ENCODE measurements around the gene TYRO3. TPM values are rescaled to one million over a fixed set of nuclear protein-coding genes. Genes with fewer than 3 reads are reported as not detected.

Gene TYRO3
- total RNA-seq, 1 donor = 20.2 TPM

DNA sequence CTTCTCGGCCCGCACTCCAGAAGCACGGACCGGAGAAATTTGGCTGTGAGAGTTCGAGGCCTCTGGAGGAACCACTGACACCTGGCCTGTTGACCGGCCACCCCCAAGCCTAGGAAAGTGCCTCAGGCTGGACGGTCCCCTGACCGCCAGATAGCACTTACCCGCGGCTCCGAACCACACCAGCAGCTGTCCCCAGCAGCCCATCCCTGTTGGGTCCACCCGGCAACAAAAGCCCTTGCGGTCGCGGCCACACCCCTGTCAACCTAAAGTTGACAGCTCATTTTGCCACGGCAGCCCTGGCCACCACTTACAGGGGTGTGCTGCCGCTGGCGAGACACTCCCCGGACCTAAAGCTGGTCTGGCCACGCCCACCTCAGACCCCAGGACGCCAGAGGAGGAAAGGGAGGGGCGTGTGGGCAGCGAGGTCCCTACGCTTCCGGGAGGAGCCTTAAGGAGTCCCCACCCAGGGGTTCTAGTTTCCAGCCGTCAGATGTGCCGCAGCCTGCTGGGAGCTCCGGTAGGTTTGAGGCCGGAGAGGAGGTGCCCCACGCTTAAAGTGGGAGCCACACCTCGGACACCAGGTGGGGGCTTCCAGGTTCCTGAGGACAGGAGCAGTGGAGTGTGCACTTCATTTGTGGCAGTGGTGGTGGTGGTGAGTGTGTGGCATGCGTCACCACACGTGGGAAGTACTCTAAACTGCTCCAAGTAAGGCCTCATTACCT lies 45.3 kb upstream of the TYRO3 start, which contains the start of gene LTK:
Gene LTK, minus strand, starts transcription at position 322 of the 722 bp plus-strand sequence. Its CDS starts 118 bp downstream, at position 204.
- TF ChIP-seq, protein P1, sequence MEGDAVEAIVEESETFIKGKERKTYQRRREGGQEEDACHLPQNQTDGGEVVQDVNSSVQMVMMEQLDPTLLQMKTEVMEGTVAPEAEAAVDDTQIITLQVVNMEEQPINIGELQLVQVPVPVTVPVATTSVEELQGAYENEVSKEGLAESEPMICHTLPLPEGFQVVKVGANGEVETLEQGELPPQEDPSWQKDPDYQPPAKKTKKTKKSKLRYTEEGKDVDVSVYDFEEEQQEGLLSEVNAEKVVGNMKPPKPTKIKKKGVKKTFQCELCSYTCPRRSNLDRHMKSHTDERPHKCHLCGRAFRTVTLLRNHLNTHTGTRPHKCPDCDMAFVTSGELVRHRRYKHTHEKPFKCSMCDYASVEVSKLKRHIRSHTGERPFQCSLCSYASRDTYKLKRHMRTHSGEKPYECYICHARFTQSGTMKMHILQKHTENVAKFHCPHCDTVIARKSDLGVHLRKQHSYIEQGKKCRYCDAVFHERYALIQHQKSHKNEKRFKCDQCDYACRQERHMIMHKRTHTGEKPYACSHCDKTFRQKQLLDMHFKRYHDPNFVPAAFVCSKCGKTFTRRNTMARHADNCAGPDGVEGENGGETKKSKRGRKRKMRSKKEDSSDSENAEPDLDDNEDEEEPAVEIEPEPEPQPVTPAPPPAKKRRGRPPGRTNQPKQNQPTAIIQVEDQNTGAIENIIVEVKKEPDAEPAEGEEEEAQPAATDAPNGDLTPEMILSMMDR (IDR thresholded peaks at IDR 0.05; ENCODE audit: insufficient read depth, low read length) = no peak
- no peak for DNase-seq (ENCODE audit: low read depth)
- H3K4me3 ChIP-seq (ENCODE audit: low read depth, low read length) = peak within 1 kb of the TSS; percentile 13

DNA sequence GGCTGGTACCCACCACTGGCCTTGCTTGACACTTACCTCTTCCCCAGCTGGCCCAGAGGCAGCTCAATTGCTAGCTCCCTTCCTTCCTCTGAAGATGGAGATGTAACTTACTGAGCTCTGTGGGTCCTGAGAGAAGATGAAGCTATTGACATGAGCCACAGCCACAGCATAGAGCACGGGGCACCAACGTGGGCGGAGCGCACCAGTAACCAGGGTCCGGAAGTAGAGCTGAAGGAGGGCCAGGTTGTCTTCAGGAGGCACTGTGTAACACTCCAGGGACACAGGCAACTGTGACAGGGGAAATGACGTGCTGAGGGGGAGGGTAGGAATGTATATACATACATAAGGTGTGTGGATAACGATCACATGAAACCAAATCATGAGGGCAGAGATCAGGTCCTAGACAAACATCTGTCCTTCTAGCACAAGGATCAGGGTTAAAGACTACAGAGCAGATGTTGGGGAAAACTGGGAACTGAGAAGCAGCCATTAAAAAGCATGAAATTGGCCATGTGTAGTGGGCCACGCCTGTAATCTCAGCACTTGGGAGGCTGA lies 41.0 kb upstream of the TYRO3 start:
- H3K4me3 ChIP-seq (ENCODE audit: low read depth, low read length) = no peak overlapping the region
- TF ChIP-seq, protein P1 (IDR thresholded peaks at IDR 0.05; ENCODE audit: insufficient read depth, low read length) = no peak
- no peak for DNase-seq (ENCODE audit: low read depth)

DNA sequence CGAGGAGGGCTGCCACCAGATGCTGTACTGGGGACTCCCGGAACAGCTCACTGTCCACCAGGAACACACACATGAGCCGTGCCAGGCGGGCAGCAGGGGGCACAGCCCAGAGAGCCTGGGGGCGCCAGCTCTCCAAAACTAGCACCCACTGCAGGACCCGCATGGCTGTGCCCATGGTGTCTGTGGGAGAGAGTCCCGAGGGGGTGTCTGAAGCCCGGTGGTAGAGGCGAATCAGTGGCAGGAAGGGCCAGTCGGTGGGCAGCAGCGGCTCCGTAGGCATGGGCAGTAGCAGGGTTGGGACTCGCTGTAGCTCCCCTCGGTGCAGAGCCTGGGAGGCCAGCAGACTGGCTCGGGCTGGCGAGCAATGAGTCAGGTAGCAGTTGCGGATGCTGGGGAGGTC lies 38.4 kb upstream of the TYRO3 start:
- no peak overlapping the region for H3K4me3 ChIP-seq (ENCODE audit: low read depth, low read length)
- DNase-seq (ENCODE audit: low read depth) = no peak
- TF ChIP-seq, protein P1 (IDR thresholded peaks at IDR 0.05; ENCODE audit: insufficient read depth, low read length) = no peak

DNA sequence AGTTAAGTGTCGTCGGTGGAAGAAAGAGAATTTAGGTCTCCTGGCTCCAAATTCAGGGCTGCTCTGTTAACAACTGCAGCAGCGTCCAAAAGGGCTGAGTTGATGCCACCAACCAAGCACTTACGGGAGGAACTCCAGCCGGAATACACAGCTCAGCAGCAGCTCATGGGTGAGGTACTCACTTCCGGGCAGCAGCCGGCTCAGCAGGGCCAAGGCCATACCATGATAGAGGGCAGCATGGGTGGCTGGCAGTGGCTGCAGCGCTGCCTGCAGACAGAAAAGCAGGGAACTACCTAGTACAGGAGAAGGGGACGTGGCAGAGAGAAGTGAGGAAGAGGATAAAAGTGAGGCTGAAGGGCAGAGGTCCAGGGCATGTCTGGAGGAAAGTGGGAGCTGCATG lies 37.4 kb upstream of the TYRO3 start:
- no peak overlapping the region for H3K4me3 ChIP-seq (ENCODE audit: low read depth, low read length)
- DNase-seq (ENCODE audit: low read depth) = no peak
- TF ChIP-seq, protein P1 (IDR thresholded peaks at IDR 0.05; ENCODE audit: insufficient read depth, low read length) = no peak

DNA sequence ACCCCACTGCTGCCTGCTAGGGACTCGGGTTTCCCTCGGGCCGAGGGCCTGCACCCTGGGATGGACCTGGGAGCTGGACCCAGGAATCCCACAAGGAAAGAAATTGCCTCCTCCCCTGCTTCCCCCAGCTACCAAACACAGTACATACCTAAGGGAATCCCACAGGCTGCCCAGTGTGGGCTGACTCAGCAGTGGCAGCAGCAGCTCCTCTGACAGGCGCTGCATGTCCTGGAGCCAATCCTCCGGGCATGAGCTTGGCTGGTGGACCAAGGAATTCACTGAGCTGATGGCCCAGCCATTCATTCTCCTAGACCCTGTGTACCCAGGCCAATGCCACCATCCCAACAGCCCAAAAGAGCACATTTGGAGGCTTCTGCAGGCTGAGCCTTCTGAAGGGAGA lies 35.9 kb upstream of the TYRO3 start:
- TF ChIP-seq, protein P1 (IDR thresholded peaks at IDR 0.05; ENCODE audit: insufficient read depth, low read length) = no peak
- no peak overlapping the region for H3K4me3 ChIP-seq (ENCODE audit: low read depth, low read length)
- no peak for DNase-seq (ENCODE audit: low read depth)

DNA sequence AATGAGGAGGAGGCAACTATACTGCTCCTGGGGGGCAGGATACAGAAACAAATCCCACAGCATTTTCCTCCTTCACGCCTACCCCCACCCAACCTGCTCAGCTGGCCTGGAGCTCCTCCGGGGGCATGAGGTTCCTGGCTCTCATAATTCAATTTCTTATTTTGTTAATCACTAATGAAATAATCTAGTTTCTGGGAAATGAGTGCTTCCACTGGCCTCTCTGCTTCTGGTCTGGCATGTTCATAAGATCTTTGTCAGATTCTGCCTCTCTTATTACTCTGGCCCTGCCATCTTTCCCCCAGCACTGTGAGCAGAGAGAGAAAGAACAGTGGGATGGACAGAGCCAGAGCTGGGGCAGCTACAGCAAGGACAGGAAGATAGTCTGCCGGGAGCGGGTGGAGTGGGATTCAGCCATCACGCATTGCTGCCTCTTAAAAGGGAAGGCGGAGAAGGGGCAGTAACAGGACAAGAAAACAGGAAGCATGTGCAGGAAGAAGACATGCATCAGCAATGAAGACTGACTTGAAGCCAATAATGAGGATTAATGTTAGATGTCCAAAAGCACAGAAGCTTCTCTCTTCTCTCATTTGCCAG lies 28.6 kb upstream of the TYRO3 start:
- H3K4me3 ChIP-seq (ENCODE audit: low read depth, low read length) = no peak overlapping the region
- no peak for DNase-seq (ENCODE audit: low read depth)
- TF ChIP-seq, protein P1 (IDR thresholded peaks at IDR 0.05; ENCODE audit: insufficient read depth, low read length) = no peak
